DOHH2 (cell line): Measurements from ENCODE around the gene NRL.

ENCODE experiments used
- H3F3A ChIP-seq: fragments of 200-600 bp; sonication (generic), shearing (Covaris generic); 2 replicates; pipeline ENCODE4 v1.6.0; 2016; ENCODE audit warnings: antibody characterized with exemption, mild to moderate bottlenecking; ENCODE audit not compliant: control insufficient read depth, insufficient read depth
- H3K27ac ChIP-seq: fragments of 200-600 bp; sonication (generic); 2 replicates; pipeline ENCODE4 v1.5.1; 2014; ENCODE audit warnings: low read depth, mild to moderate bottlenecking, low read length, moderate library complexity
- H3K27me3 ChIP-seq: fragments of 200-600 bp; sonication (generic); 2 replicates; pipeline ENCODE4 v1.6.1; 2014; ENCODE audit warnings: mild to moderate bottlenecking, low read length, mixed read lengths; ENCODE audit not compliant: control insufficient read depth
- H3K36me3 ChIP-seq: fragments of 200-600 bp; sonication (generic); 2 replicates; pipeline ENCODE4 v1.6.1; 2014; ENCODE audit warnings: mild to moderate bottlenecking, low read length, moderate library complexity, mixed read lengths; ENCODE audit not compliant: control insufficient read depth
- H3K4me1 ChIP-seq: fragments of 200-600 bp; sonication (generic); 2 replicates; pipeline ENCODE4 v1.6.1; 2014; ENCODE audit warnings: mild to moderate bottlenecking, low read length, mixed read lengths; ENCODE audit not compliant: control insufficient read depth
- H3K4me2 ChIP-seq: fragments of 200-600 bp; sonication (generic); 2 replicates; pipeline ENCODE4 v1.6.0; 2014; ENCODE audit warnings: mild to moderate bottlenecking, low read length, moderate library complexity
- H3K4me3 ChIP-seq: fragments of 200-600 bp; sonication (generic); 2 replicates; pipeline ENCODE4 v1.5.1; 2014; ENCODE audit warnings: mild to moderate bottlenecking, low read length, mixed read lengths
- H3K79me2 ChIP-seq: fragments of 200-600 bp; sonication (generic); 2 replicates; pipeline ENCODE4 v1.6.1; 2014; ENCODE audit warnings: mild to moderate bottlenecking, low read length, mixed read lengths; ENCODE audit not compliant: control insufficient read depth
- H3K9me2 ChIP-seq: fragments of 200-600 bp; sonication (generic); replicated peaks from 2 replicates; pipeline ENCODE4 v1.6.1; 2014; ENCODE audit warnings: mild to moderate bottlenecking, low read length, mixed read lengths; ENCODE audit not compliant: control insufficient read depth
- H3K9me3 ChIP-seq: fragments of 200-600 bp; sonication (generic); 2 replicates; pipeline ENCODE4 v1.6.1; 2014; ENCODE audit warnings: antibody characterized with exemption, low read length, mixed read lengths; ENCODE audit not compliant: control insufficient read depth, insufficient read depth
- H4K20me1 ChIP-seq: fragments of 200-600 bp; sonication (generic); 2 replicates; pipeline ENCODE4 v1.6.0; 2014; ENCODE audit warnings: low read depth, mild to moderate bottlenecking, antibody characterized with exemption, low read length, moderate library complexity; ENCODE audit not compliant: control insufficient read depth, insufficient read depth
- CTCF ChIP-seq: fragments of 200-600 bp; sonication (generic); IDR thresholded peaks from one replicate; pipeline ENCODE4 v1.5.1; 2014; ENCODE audit warnings: antibody characterized with exemption, mild to moderate bottlenecking, low read depth, low read length; ENCODE audit not compliant: poor library complexity, severe bottlenecking
- EZH2phosphoT487 ChIP-seq: fragments of 200-600 bp; sonication (generic); IDR thresholded peaks from 2 replicates; pipeline ENCODE4 v1.6.1; 2017; ENCODE audit warnings: borderline replicate concordance, mild to moderate bottlenecking, antibody characterized with exemption, low read length, moderate library complexity, mixed read lengths

Gene NRL

GRCh38 chr14:24083462-24083861 is 31.3 kb downstream of the NRL start:
- Histone ChIP-seq H3K4me2 (no peak overlapping the region), H3F3A (no peaks in the 10 kb centered on the region), H3K27ac (no peak overlapping the region), H3K79me2 (no peaks in the 10 kb centered on the region), H3K4me1 (peaks cover 21% of the 10 kb centered on the region), H3K9me2 (no peaks in the 10 kb centered on the region), H4K20me1 (no peaks in the 10 kb centered on the region), H3K27me3 (no peaks in the 10 kb centered on the region), H3K4me3 (no peak overlapping the region), H3K36me3 (no peaks in the 10 kb centered on the region), H3K9me3 (no peaks in the 10 kb centered on the region)
- TF ChIP-seq CTCF (no peak), EZH2phosphoT487 (no peak)

- Histone ChIP-seq H3F3A (no peaks in the 10 kb centered on the region), H3K36me3 (no peaks in the 10 kb centered on the region), H3K4me3 (no peak overlapping the region), H3K9me2 (no peaks in the 10 kb centered on the region), H4K20me1 (no peaks in the 10 kb centered on the region), H3K4me2 (no peak overlapping the region), H3K27ac (no peak overlapping the region), H3K9me3 (no peaks in the 10 kb centered on the region), H3K4me1 (peaks cover 21% of the 10 kb centered on the region), H3K79me2 (no peaks in the 10 kb centered on the region), H3K27me3 (no peaks in the 10 kb centered on the region)
- TF ChIP-seq EZH2phosphoT487 (no peak), CTCF (no peak)
Observed at GRCh38 chr14:24082411-24083080, 32.2 kb downstream of the NRL start.

- H3K27ac ChIP-seq: no peak overlapping the region
- H3K36me3 ChIP-seq: no peaks in the 10 kb centered on the region
- no peaks in the 10 kb centered on the region for H3F3A ChIP-seq
- H4K20me1 ChIP-seq: no peaks in the 10 kb centered on the region
- H3K27me3 ChIP-seq: no peaks in the 10 kb centered on the region
- H3K9me2 ChIP-seq: no peaks in the 10 kb centered on the region
- TF ChIP-seq EZH2phosphoT487 (no peak), CTCF (no peak)
- H3K4me1 ChIP-seq: peaks cover 21% of the 10 kb centered on the region
- H3K4me3 ChIP-seq: peak overlapping the region; percentile 75
- H3K9me3 ChIP-seq: no peaks in the 10 kb centered on the region
- H3K79me2 ChIP-seq: no peaks in the 10 kb centered on the region
- H3K4me2 ChIP-seq: peak overlapping the region; percentile 68
Observed at GRCh38 chr14:24081739-24082211, 33.0 kb downstream of the NRL start.
